Adrenal gland (tissue), 12 donors: ENCODE data around the gene ACAD11. TPM values are rescaled to one million over a fixed set of nuclear protein-coding genes. Genes with fewer than 3 reads are reported as not detected.
A peak's percentile ranks its signal among the peaks of the same experiment; 100 is the strongest.

ENCODE experiments used
- DNase-seq, 7 donors: peaks; one replicate each; pipeline ENCODE4 v3.0.0-alpha.2; 2019 to 2020
- H3K27ac ChIP-seq, 5 donors: fragments of 200-600 bp; sonication (generic) in 4 of 5; 1 replicate in 3 of 5; 2 replicates in 2 of 5; pipeline versions ENCODE4 v1.5.1 to v1.8.0; 2016 to 2020; ENCODE audit warnings: mild to moderate bottlenecking in 1 of 5
- H3K27me3 ChIP-seq: fragments of 200-600 bp; 2 replicates; pipeline ENCODE4 v1.8.0; 2021
- H3K36me3 ChIP-seq, 2 donors: fragments of 200-600 bp; replicated peaks in 1 of 2; 1 replicate in 1 of 2; 2 replicates in 1 of 2; pipeline versions ENCODE4 v1.5.1 to v1.8.0; 2018 to 2022
- H3K4me1 ChIP-seq, 2 donors: fragments of 200-600 bp; replicated peaks in 1 of 2; 1 replicate in 1 of 2; 2 replicates in 1 of 2; pipeline versions ENCODE4 v1.5.1 to v1.8.0; 2018 to 2021
- H3K4me3 ChIP-seq, 4 donors: fragments of 200-600 bp; sonication (generic) in 3 of 4; one replicate each; pipeline ENCODE4 v1.5.1; 2016 to 2018
- H3K9me3 ChIP-seq, 3 donors: fragments of 200-600 bp; sonication (generic) in 1 of 3; replicated peaks in 1 of 3; 1 replicate in 2 of 3; 2 replicates in 1 of 3; pipeline versions ENCODE4 v1.5.1 to v1.8.0; 2016 to 2021
- CTCF ChIP-seq, 6 experiments: fragments of 450-650 bp in 4 of 6; fragments of 200-600 bp in 2 of 6; sonication (generic) in 1 of 6; IDR thresholded peaks; 1 replicate in 5 of 6; 2 replicates in 1 of 6; pipeline versions ENCODE4 v1.5.1 to v1.8.0; 2016 to 2021; ENCODE audit warnings: antibody characterized with exemption in 6 of 6, mild to moderate bottlenecking in 2 of 6, moderate library complexity in 1 of 6
- POLR2A ChIP-seq, 2 donors: fragments of 450-650 bp; IDR thresholded peaks; one replicate each; pipeline ENCODE4 v1.6.1; 2017; ENCODE audit warnings: antibody characterized with exemption in 2 of 2, mild to moderate bottlenecking in 2 of 2, moderate library complexity in 1 of 2
- WGBS, 4 donors: extraction: QIAGEN DNeasy Blood & Tissue Kit in 2 of 4; methylation state at CpG; one replicate each; pipeline versions ENCODE4 v1.1.5 to v1.1.7; 2013 to 2017; 5-methylcytosine and 5-hydroxymethylcytosine counted together
- intact Hi-C, 2 donors: fragments of 100-400 bp; cut with DNase I; formaldehyde crosslinking; loops; one replicate each; pipeline versions ENCODE4 v1.14.1 to v1.15.0; 2022 to 2023
- polyA plus RNA-seq, 3 donors: library from polyadenylated mRNA; stranded (reverse); fragments of 200-250 nt in 2 of 3; fragments of 350-450 nt in 1 of 3; fragmentation: Illumina TruSeq in 1 of 3; extraction: RNeasy Lipid Tissue Mini Kit (QIAGEN cat#74804) in 1 of 3; gene quantifications; one replicate each; pipeline ENCODE4 v1.2.3, GENCODE V29; 2013 to 2014
- total RNA-seq, 9 donors: library from RNA; depleted of rRNA in 4 of 9; stranded (reverse); fragments of >200 nt in 4 of 9; fragments of 120-200 nt in 1 of 9; fragmentation: NEBNext Ultra II Directional in 1 of 9; extraction: Animal tissue kit (Norgen Biotek cat#: 25700) in 1 of 9; gene quantifications; one replicate each; pipeline versions ENCODE4 v1.1.0 to v1.2.4, GENCODE V29; 2013 to 2023
- donor health status: healthy with polysubstance abuse.
- donor health status: Bipolar disorder and iron deficiency.
- donor health status: DM: yes; HTN: yes; CAD: no.
- donor health status: DM: no; HTN: no; CAD: no.
- donor health status: DM: no; HTN: no; CAD: no.
- donor health status: DM: yes; HTN: yes; CAD: no.

The ACAD11 gene
- total and polyA plus RNA-seq, 12 donors: 13.6 to 59.1 (median 25.6) TPM

- Histone ChIP-seq H3K9me3 (no peaks in the 10 kb centered on the region), H3K27me3 (no peaks in the 10 kb centered on the region), H3K4me3 (no peak overlapping the region), H3K36me3 (no peaks in the 10 kb centered on the region), H3K4me1 (peaks cover 14 to 31% of the 10 kb centered on the region in 2 donors), H3K27ac (no peak overlapping the region)
- DNase-seq: no peak
- intact Hi-C loops: no loop called here
- TF ChIP-seq POLR2A (IDR thresholded peaks at IDR 0.05) (no peak), CTCF (IDR thresholded peaks at IDR 0.05) (no peak)
Measured at GRCh38 chr3:132595014-132595413, 64.6 kb downstream of the ACAD11 start.

GRCh38 chr3:132594498-132594897 is 65.1 kb downstream of the ACAD11 start:
- Histone ChIP-seq H3K4me3 (no peak overlapping the region), H3K4me1 (peaks cover 14 to 31% of the 10 kb centered on the region in 2 donors), H3K36me3 (no peaks in the 10 kb centered on the region), H3K27ac (peak overlapping the region in 1 of 5 donors; percentile 37), H3K27me3 (no peaks in the 10 kb centered on the region), H3K9me3 (no peaks in the 10 kb centered on the region)
- intact Hi-C loops: no loop called here
- TF ChIP-seq CTCF (IDR thresholded peaks at IDR 0.05) (no peak), POLR2A (IDR thresholded peaks at IDR 0.05) (no peak)
- no peak for DNase-seq

- Histone ChIP-seq H3K36me3 (no peaks in the 10 kb centered on the region), H3K27me3 (no peaks in the 10 kb centered on the region), H3K9me3 (no peaks in the 10 kb centered on the region), H3K4me3 (no peak overlapping the region), H3K4me1 (peaks cover 14 to 31% of the 10 kb centered on the region in 2 donors), H3K27ac (peak overlapping the region in 3 of 5 donors; percentile 37 to 59 (median 47))
- TF ChIP-seq CTCF (IDR thresholded peaks at IDR 0.05) (no peak), POLR2A (IDR thresholded peaks at IDR 0.05) (no peak)
- peak in 3 of 7 donors; percentile 11 to 30 (median 20) for DNase-seq
- 27 to 43% (median 39%) methylated on average over 3 of the region's 3 CpGs for WGBS, 4 donors
- intact Hi-C loops: no loop called here
Measured at GRCh38 chr3:132593947-132594323, 65.7 kb downstream of the ACAD11 start.

- Histone ChIP-seq H3K36me3 (no peaks in the 10 kb centered on the region), H3K27me3 (no peaks in the 10 kb centered on the region), H3K9me3 (no peaks in the 10 kb centered on the region), H3K4me3 (no peak overlapping the region), H3K27ac (peak overlapping the region in 3 of 5 donors; percentile 37 to 59 (median 47)), H3K4me1 (peaks cover 14 to 31% of the 10 kb centered on the region in 2 donors)
- WGBS, 4 donors: 12 to 33% (median 28%) methylated on average over 1 of the region's 1 CpG
- intact Hi-C loops: no loop called here
- no peak for DNase-seq
- TF ChIP-seq CTCF (IDR thresholded peaks at IDR 0.05) (no peak), POLR2A (IDR thresholded peaks at IDR 0.05) (no peak)
Measured at GRCh38 chr3:132593241-132593946, 66.2 kb downstream of the ACAD11 start.
